SU-DHL-6 (cell line): ENCODE results near the gene OTUD6A.

Experiments used
- CTCF ChIP-seq: fragments of 200-600 bp; sonication (generic); IDR thresholded peaks from one replicate; pipeline ENCODE4 v1.5.1; 2017; ENCODE audit warnings: antibody characterized with exemption, mild to moderate bottlenecking, low read length, moderate library complexity; ENCODE audit not compliant: insufficient read depth, poor library complexity, severe bottlenecking
- EZH2phosphoT487 ChIP-seq: fragments of 200-600 bp; sonication (generic), shearing (Covaris generic); conservative IDR thresholded peaks from 2 replicates; pipeline ENCODE4 v1.6.1; 2018; ENCODE audit warnings: mild to moderate bottlenecking, antibody characterized with exemption, low read length, moderate library complexity, mixed read lengths

GRCh38 chrX:70042399-70043371 lies 19.6 kb upstream of the OTUD6A start:
- TF ChIP-seq CTCF (no peak), EZH2phosphoT487 (no peak)
